CD4-positive, alpha-beta T cell treated with Interleukin-10 for 1 hour (primary cell): ENCODE results near the gene ZNF263.
A peak's percentile ranks its signal among the peaks of the same experiment; 100 is the strongest.
"Not testable (repeated sequence)": the region's sequence is repeated elsewhere in the genome, so short reads cannot be mapped to it uniquely, and the experiment has no call there.

ENCODE experiments used
- DNase-seq: peaks from one replicate; pipeline ENCODE4 v3.0.0-alpha.2; 2020

ZNF263 gene

DNA sequence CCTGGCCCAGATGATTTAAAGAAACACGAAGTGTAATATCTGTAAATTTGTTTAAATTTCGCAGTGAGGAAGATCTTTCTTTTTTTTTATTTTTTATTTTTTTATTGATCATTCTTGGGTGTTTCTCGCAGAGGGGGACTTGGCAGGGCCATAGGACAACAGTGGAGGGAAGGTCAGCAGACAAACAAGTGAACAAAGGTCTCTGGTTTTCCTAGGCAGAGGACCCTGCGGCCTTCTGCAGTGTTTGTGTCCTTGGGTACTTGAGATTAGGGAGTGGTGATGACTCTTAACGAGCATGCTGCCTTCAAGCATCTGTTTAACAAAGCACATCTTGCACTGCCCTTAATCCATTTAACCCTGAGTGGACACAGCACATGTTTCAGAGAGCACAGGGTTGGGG, 12.6 kb upstream of the ZNF263 start:
- DNase-seq = not testable (repeated sequence)

- not testable (repeated sequence) for DNase-seq
These were observed 12.0 kb upstream of the ZNF263 start for GRCh38 chr16:3271281-3271680.

DNA sequence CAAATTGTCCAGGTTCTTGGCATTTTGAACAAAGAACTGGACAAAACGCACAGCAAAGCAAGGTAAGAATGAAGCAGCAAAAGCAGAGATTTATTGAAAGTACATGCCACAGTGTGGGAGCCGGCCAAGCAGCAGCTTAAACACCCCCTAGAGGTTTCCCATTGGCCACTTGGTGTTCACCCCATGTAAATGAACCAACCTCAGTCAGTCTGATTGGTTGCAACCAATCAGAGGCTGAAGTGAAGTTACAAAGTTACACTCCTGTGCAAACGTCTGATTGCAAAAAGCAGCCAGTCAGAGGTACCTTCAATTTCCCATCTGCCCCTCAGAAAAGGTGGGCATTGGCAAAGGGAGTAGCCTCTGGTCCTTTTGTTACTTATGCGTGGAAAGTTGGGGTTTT, 8.8 kb upstream of the ZNF263 start:
- no peak for DNase-seq

DNA sequence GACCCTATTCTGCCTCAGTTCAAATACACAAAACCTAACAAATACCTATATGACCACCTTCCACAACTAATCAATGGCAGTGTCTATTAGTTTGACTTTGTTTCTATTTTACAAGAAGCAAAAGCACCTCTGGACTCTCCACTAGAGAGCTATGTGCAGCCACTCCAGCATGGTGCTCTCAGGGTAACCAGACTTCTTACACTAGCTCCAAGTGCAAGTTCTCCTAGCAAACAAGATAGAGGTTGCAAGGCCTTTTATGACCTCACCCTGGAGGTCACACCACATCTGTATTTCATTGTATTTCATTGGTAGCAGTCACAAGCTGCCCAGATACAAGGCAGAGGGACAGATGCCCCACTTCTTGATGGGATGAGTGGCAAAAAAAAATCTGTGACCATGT, 8.3 kb upstream of the ZNF263 start:
- DNase-seq = no peak

- no peak for DNase-seq
These were observed 6.6 kb upstream of the ZNF263 start for GRCh38 chr16:3276679-3277078.

DNA sequence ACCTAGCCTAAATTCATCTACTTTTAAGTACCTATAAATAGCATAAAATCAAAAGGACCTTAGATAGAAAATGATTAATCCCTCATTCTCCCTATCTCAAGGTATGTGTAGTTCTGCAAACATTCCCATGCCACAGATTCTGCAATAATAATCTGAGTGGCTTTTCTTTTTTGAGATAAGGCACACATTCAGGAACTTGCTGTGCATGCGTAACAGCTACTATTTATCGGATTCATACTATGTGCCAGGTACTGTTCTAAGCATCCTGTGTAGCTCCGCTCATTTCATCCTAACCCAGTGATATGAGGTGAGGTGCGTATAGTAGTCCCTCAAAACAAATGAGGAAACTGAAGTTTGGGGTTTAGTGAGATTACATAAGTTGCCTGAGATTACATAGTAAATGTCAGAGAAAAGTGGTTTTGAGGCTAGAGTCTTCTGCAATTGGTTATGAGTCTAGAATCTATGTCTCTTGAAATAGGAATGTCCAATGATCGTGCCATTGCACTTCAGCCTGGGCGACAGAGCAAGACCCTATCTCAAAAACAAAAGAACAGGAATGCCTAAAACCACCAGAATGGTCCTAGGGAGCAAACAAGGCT, 2.0 kb upstream of the ZNF263 start:
- no peak for DNase-seq

DNA sequence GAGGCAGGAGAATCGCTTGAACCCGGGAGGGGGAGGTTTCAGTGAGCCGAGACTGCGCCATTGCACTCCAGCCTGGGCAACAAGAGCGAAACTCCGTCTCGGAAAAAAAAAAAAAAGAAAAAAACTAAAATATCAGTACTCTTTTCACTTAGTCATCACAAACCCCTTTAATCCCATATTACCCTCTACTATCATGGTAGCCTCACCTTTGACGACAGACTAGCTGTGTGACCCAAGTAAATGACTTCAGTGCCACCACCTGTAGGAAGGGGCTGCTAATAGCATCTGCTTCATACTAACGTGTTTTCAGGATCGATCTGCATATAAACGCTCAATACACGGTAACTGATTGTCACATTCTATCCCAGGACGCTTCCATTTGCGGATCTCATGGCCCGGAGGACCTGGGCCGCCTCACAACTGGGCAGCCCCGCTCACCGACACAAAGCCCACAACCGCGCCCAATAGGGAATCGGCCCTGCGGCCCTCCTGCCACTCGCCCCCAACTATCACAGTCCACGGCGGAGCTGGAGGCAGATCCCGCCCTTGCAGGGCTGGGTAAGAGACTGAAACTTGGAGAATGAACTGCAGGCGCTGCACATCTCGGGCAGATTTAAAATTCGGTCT, 1.1 kb upstream of the ZNF263 start:
- DNase-seq = no peak

- DNase-seq = no peak
These were observed 504 bp downstream of the ZNF263 start for GRCh38 chr16:3283543-3284447.

DNA sequence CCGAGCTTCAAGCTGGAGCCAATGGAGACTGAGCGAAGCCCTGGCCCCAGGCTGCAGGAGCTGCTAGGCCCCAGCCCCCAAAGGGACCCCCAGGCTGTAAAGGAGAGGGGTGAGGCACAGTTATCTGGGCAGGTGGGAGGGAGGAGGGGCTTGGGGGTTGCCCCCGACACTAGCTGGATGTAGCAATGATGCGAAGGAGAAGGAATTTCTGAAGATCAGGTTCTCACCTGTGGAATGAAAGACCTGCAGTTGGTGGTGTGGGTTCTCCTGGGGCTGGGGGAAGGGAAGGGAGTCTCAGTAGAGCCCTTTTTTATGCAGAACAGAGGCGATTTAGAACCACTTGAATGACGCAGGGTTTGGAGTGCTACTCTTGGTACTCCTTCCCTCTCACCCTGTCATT, 1.8 kb downstream of the ZNF263 start:
- no peak for DNase-seq

DNA sequence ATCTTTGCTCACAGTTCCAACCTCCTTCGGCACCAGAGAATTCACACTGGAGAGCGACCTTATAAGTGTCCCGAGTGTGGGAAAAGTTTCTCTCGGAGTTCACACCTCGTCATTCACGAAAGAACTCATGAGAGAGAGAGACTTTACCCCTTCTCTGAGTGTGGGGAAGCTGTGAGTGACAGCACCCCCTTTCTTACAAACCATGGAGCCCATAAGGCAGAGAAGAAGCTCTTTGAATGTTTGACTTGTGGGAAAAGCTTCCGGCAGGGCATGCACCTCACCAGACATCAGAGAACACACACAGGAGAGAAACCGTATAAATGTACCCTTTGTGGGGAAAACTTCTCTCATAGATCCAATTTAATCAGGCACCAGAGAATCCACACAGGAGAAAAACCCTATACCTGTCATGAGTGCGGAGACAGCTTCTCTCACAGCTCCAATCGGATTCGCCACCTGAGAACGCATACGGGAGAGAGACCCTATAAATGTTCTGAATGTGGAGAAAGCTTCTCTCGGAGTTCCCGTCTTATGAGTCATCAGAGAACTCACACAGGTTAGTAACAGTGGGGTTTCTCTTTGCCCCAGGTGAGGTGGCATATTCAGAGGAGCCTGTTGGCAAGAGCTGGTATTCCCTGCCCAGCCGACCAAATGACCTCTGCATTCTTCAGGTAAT, 6.8 kb downstream of the ZNF263 start:
- no peak for DNase-seq

DNA sequence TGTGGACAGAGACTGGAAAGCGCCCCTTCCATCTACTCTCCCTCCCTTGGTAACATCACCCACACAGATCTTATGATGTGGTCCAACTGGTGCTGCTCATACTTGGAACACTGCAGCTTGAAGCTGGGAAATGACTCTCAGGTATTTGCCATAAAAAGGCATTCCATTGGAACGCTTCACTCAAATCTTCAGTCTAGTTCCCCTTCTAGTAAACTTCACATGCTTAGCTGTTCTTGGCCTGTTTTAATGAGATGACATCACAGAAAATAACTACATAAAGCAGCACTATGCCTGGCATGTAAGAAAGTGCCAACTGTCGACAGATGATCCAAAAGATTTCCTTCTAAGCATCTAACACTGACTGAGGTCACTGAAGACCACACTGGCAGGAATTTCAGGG, 9.3 kb downstream of the ZNF263 start:
- DNase-seq = no peak

DNA sequence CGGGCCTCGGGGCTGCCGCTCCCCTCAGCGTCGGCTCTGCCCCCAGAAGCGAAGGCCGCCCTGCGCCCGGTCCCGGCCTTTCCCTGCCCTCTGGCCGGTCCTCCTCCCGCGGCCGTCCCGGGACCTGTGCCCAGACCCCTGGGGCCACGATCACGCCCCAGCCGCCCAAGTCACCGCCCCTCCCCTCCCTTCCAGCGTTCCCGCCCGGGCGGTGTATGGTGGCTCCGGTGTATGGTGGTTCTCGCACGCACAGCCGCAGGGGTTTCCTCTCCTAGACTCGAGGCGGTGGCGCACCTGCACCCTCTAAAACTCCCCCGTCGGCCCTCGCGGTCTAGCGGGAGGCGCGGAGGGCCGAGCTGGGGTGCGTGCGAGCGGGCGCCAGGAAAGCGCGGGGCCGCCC, 11.9 kb downstream of the ZNF263 start:
- DNase-seq = no peak

- no peak for DNase-seq
These were observed 12.5 kb downstream of the ZNF263 start for GRCh38 chr16:3295783-3296182.

DNA sequence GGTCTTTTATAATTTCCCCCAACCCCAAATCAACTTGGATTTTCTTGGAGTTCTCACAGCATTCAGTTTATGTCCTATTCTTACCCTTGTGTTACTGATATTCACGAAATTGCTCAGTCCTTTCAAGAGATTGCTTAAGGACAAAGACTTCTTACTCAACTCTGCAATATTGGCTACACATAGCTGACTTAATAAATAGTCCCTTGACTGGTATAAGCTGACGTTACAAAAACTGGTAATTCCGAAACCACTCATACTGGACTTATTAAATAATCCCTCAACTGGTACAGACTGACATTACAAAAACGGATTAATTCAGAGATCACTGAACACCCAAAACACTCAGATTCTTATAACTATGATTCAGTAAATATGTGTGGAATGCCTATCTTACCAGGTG, 21.1 kb downstream of the ZNF263 start:
- no peak for DNase-seq

- peak; percentile 87 for DNase-seq
These were observed 22.1 kb downstream of the ZNF263 start, which contains the start of the genes TIGD7 and ZNF75A for GRCh38 chr16:3305109-3306068. Gene TIGD7 (minus strand): TSS chr16:3305430. CDS start chr16:3300614, 4,816 bp downstream. Gene ZNF75A (plus strand): TSS chr16:3305497. CDS start chr16:3308429, 2,932 bp downstream.

GRCh38 chr16:3306078-3306477, 22.8 kb downstream of the ZNF263 start:
- no peak for DNase-seq

DNA sequence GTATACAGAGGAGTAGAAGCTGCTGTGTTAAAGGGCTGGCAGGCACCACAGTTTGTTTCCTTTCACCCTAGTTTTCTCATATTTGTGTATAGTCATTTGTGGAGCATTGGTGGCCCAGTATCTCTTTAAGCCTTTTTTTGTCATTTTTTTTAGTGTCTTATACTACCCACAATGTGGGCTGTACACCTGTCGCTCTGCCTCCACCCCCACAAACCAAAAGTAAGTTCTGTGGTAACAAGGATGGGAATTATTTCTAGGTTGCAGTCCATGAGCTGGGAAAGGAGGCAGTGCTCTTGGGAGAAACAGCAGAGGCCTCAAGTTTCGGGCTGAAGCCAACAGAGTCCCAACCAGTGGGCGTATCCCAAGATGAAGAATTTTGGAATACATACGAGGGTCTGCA, 28.2 kb downstream of the ZNF263 start:
- DNase-seq = no peak

- DNase-seq = no peak
These were observed 34.2 kb downstream of the ZNF263 start for GRCh38 chr16:3317315-3317999.

DNA sequence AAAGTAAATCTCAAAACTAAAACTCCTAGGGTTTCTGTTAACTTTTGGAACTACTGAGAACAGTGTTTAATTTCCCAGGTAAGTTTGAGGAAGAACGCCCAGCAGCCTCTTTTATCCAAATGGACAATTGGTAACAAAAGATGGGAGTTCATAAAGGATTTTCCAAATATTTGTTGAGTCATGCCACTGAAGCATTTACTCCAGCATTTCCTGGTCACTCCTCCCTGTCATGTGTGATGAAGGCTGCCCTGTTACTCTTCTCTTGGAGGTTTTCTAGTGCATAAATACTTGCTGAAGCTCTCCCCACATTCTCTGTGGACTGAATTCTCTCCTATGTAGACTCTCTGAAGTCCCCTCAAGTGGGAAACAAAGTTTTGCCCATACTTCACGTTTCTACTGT, 38.5 kb downstream of the ZNF263 start:
- DNase-seq = no peak

DNA sequence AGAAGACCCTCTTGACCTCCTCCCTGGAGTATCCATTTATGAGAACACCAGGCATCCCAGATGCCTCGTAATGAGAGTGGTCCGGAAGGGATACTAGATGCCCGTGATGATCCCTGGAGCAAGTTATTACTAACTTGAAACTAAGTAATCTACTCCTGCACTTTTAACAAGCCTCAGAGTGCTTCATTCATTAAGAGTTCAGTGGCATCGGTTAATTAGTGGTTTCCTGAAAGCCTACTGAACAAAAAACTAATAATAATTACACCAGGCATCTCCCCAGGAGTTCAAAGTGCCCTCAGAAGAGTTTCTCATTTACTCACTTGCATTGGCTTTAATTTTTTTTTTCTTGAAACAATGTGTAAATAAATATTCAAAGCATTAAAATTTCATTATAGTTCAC, 44.2 kb downstream of the ZNF263 start:
- DNase-seq = no peak

DNA sequence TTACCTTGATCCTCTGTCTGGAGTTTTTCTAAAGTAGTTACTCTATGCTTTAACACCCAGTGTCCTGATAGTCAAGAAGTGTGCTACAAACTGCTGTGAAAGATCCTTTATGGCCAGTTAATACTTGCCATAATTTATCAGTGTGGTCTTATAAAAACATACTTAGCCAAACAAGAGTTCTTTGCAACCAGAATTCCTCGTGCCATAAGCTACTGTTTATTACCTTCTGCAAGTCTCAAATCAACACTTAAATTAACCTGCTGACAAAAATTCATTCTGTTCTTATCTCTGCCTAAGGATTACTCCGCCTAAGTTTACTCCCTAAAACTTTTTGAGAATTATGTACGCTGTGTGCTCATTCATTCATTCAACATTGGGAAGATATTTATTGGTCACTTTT, 44.8 kb downstream of the ZNF263 start:
- DNase-seq = no peak
